HG03135 (cell line): ENCODE results near the gene TCF4.

ENCODE experiments used
- ATAC-seq: cut with Tn5 transposase; IDR thresholded peaks from one replicate; pipeline ENCODE4 v1.9.1; 2021; ENCODE audit warnings: mild to moderate bottlenecking, moderate library complexity; ENCODE audit not compliant: unreplicated experiment

Gene TCF4

DNA sequence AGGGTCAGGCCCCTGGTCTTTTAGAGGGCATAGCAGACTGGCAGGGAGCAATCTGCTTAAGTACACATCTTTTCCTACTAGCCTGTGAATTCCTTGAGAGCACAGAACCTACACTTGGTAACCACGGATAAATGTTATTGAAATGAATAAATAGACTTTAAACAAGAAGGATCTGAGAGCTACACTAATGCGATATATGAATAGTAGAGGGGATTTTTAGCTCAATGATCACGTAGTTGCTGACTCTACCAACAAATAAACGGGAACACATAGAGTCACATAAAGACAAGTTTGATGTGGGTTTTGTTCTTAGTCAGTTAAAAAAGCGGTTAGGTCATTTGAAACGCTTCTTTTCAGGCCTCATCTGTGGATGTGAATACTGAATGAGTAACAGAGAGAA, 338.4 kb downstream of the TCF4 start:
- ATAC-seq, result peak; percentile 33

GRCh38 chr18:55248495-55248894, 339.5 kb downstream of the TCF4 start:
- ATAC-seq, result no peak

DNA sequence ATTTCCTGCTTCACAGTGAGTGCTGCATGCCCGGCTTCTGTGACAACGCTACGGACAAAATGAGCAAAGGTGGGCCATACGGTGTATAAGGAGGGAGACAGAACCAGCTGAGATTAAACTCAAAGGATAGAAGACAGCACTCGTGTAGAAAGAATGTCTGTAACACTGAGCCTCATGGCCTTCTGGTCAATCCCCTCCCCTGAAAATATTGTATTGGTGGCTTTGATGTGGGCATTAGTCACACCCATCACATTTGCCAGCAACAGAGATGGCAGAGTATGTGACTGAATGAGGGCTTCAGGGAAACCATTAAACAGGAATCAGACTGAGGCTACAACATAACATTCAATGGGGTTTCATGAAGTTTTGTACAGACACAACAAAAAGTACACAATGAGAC, 341.0 kb downstream of the TCF4 start:
- no peak for ATAC-seq

DNA sequence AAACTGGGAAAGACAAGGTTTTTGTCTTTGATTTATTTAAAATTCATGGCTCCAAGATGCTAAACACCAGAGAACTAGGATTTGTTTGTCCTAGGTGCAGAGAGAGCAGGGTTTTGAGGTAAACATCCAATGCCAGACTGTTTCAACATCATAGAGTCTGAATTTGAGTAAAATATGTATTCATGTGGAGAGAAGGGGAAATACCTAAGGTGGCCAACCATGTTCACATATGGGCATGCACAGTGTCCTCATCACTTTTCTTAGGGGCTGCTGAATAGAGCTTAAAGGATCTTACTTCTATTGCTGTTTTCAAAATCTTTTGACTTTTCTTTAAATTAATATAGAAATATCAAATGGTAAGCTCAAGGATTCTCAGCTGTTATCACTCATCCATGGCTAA, 341.7 kb downstream of the TCF4 start:
- ATAC-seq, result no peak

- no peak for ATAC-seq
Observed at GRCh38 chr18:55245211-55245614, 342.8 kb downstream of the TCF4 start.

DNA sequence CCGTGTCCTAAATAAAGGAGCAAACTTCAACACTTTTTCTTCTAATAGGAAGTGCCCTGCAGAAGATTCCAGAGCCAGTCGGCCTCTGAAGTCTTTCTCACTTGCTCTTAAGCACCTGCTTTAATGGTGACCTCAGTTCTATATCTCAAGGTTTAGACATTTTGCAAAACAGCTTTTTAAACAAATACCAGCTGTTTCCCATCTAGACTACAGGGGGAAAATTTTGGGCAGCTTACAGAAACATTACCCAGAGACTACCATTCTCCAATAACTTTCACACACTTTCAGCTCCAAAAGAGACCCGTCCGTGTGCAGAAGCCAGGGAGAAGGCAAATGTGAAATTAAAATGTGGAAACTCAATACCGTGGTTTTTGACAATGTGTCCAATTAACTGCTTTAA, 343.4 kb downstream of the TCF4 start:
- no peak for ATAC-seq

- no peak for ATAC-seq
Observed at GRCh38 chr18:55243857-55244256, 344.1 kb downstream of the TCF4 start.

- ATAC-seq, result no peak
Observed at GRCh38 chr18:55243255-55243654, 344.7 kb downstream of the TCF4 start.

DNA sequence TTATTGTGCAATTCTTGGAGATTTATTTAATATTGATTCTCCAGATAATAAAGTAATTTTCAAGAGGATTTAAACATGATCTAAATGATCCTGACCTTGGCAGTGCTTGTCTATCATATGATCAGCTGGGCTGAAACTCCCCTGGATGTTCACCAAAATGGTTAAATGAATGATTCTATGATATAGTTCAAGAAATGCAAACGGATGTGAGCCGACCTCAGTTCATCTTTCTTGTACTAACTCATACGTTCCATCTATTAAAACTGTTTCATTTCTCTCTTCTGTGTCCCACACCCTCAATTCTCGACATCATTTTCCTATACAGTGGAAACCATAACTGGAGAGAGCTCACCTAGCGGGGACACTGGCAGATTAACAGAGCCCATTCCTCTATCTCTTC, 347.0 kb downstream of the TCF4 start:
- peak; percentile 49 for ATAC-seq

DNA sequence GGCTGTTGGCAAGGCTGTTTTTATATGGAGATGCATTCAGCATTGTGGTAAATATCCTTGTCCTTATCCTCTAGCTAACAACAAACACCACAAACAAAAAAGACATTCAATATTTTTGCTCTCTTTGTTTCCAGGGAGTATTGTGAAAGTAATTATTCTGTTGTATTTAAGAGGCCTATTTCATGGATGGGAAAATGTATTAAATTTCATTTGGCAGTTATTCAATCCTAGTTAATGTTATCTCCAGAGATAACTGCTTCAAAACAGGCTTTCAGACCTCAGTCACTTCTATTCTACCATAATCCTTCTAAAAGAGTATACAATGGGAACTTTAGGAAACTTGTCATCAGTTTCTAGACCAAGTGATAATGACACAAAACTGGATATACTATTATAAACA, 348.3 kb downstream of the TCF4 start:
- no peak for ATAC-seq

DNA sequence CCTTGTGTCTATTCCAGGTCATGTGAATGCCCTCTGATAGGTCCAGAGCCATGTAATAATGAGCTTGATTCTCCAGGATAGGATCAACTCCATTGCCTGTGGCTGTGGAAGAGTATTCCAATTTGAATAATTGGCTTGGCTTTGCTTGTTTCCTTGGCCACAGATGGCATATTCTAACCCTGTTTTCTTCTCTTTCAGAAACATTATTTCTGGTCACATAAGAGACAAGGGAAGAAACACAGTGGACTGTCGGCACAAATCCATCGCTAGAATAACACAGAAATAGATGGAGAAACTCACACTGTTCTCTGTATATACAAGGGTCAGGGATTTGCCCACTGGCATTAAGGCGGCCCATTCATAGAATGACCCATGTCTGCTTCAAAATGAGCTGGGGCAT, 350.3 kb downstream of the TCF4 start:
- ATAC-seq, result no peak

- peak; percentile 50 for ATAC-seq
Observed at GRCh38 chr18:55236150-55236931, 351.7 kb downstream of the TCF4 start.

GRCh38 chr18:55235094-55235461, 352.9 kb downstream of the TCF4 start:
- ATAC-seq, result no peak

GRCh38 chr18:55234366-55235093, 353.5 kb downstream of the TCF4 start:
- peak; percentile 59 for ATAC-seq

DNA sequence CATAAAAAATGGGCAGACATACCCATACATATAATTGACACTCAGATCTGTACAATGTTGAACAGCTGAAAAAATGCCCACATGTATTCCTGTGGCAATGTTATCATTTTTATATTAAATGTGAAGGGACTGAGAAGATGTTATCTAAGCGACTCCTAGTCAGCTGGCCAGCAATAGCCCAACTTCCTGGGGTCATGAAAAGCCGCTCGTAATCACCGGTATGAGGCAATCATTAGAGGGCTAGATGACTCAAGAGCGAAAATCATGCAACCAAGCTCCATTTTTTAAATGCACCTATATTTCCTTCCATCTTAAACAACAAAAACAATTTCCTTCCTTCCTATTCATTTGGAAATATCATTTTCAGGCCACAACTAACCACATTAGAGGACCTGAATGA, 354.1 kb downstream of the TCF4 start:
- ATAC-seq, result no peak

DNA sequence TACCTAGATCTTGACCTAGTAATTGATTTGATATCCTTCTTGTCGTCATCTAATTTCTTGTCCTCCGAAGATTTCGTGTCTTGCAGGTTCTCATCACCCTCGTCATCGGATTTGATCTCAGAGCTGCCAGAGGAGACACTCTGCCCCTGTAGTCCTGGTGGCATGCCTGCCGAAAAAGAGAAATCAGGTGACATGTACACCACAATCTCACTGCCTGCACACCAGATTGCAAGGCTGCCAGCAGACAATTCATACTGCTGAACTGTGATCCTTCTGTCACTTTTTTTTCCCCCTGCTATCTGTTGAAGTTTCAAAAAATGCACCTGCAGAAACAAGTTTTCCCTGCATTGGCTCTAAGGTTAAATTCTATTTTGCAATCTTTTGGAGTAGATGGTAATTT, 355.5 kb downstream of the TCF4 start:
- no peak for ATAC-seq

GRCh38 chr18:55229682-55230081, 358.3 kb downstream of the TCF4 start:
- no peak for ATAC-seq

GRCh38 chr18:55228707-55229106, 359.3 kb downstream of the TCF4 start:
- ATAC-seq, result no peak

DNA sequence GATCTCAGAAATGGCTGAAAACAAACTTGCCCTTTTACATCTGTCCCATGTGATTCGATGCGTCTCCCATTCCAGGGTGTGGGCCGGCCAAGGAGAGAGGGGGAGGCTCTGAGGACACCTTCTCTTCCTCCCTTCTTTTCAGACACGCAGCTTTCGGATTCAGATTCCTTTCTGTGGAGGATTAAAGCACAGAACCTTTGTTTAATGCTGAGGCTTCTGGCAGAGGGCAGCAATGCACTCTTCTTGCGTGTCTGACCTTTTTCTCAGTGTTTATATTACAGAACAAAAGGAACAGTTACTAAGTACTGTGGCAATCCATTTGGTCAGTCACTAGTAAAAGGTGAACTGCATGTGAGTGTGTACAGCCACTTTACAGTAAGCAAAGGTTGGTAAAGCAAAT, 359.8 kb downstream of the TCF4 start:
- ATAC-seq, result no peak

GRCh38 chr18:55227771-55228170, 360.2 kb downstream of the TCF4 start:
- ATAC-seq, result no peak

DNA sequence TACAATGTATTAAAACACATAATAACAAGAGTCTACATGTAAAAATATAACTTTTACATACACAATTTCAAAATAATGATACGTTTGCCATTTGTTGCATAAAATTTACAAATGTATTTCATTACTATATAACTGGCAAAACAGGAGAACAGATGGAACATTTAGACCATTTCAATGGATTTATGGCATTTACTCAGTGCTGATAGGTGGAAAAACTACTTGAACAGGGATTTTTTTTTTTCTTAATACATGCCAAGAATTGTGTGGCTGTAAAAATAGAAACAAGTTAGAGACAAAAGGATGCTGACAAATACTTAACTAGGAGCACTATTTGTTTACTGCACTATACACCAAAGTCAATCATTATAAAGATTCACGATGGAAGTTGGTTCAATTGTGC, 361.9 kb downstream of the TCF4 start:
- ATAC-seq, result no peak

- no peak for ATAC-seq
Observed at GRCh38 chr18:55224086-55224625, 363.8 kb downstream of the TCF4 start.
